OCI-LY1 (cell line): Measurements from ENCODE around the gene KLK4.

ENCODE experiments used
- EZH2 ChIP-seq: fragments of 200-600 bp; sonication (generic), shearing (Covaris generic); IDR thresholded peaks from 2 replicates; pipeline ENCODE4 v1.8.0; 2017; ENCODE audit warnings: borderline replicate concordance, mixed run types, mild to moderate bottlenecking, antibody characterized with exemption, low read length, moderate library complexity, mixed read lengths
- TF ChIP-seq, protein P1 (sequence below): fragments of 200-600 bp; sonication (generic), shearing (Covaris generic); IDR thresholded peaks from 2 replicates; pipeline ENCODE4 v1.5.1; 2017; ENCODE audit warnings: mild to moderate bottlenecking, antibody characterized with exemption, low read length, moderate library complexity, mixed read lengths

GRCh38 chr19:50949861-50950260 lies 38.7 kb upstream of the KLK4 start:
- TF ChIP-seq, protein P1, sequence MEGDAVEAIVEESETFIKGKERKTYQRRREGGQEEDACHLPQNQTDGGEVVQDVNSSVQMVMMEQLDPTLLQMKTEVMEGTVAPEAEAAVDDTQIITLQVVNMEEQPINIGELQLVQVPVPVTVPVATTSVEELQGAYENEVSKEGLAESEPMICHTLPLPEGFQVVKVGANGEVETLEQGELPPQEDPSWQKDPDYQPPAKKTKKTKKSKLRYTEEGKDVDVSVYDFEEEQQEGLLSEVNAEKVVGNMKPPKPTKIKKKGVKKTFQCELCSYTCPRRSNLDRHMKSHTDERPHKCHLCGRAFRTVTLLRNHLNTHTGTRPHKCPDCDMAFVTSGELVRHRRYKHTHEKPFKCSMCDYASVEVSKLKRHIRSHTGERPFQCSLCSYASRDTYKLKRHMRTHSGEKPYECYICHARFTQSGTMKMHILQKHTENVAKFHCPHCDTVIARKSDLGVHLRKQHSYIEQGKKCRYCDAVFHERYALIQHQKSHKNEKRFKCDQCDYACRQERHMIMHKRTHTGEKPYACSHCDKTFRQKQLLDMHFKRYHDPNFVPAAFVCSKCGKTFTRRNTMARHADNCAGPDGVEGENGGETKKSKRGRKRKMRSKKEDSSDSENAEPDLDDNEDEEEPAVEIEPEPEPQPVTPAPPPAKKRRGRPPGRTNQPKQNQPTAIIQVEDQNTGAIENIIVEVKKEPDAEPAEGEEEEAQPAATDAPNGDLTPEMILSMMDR, result no peak
- no peak for TF ChIP-seq EZH2
